ENCODE data around the gene NKX3-2. TPM values are rescaled to one million over a fixed set of nuclear protein-coding genes. Genes with fewer than 3 reads are reported as not detected.

The NKX3-2 gene
- total and polyA plus RNA-seq, 12 donors, result not detected

GRCh38 chr4:13548059-13548983, 4.0 kb upstream of the NKX3-2 start:
- intact Hi-C loops (cut with DNase I), result loop anchor here (2.0 to 10.0 kb wide), 6 partner anchors 696 to 820 kb away; no protein-coding TSS in a partner anchor
- peak overlapping the region in 5 of 10 donors; percentile 21 to 52 (median 34) for H3K4me3 ChIP-seq
- H3K9me3 ChIP-seq, result peaks cover 0 to 25% (median 0%) of the 10 kb centered on the region in 11 donors
- ATAC-seq (no peak), DNase-seq (no peak)
- no peak for TF ChIP-seq CTCF (IDR thresholded peaks at IDR 0.05)
- H3K27ac ChIP-seq, result no peak overlapping the region
- peaks cover 43 to 100% (median 90%) of the 10 kb centered on the region in 7 donors for H3K27me3 ChIP-seq
- 8% methylated on average over 35 of the region's 35 CpGs for WGBS, 2 donors
- H3K36me3 ChIP-seq, result no peaks in the 10 kb centered on the region
- H3K4me1 ChIP-seq, result peaks cover 3 to 46% (median 30%) of the 10 kb centered on the region in 9 donors

- no peak for ATAC-seq
- Histone ChIP-seq H3K4me3 (peak overlapping the region; percentile 12 to 52 (median 32)), H3K9me3 (peaks cover 0 to 19% (median 0%) of the 10 kb centered on the region in 11 donors), H3K27me3 (peaks cover 49 to 100% (median 95%) of the 10 kb centered on the region in 7 donors), H3K27ac (no peak overlapping the region), H3K4me1 (peaks cover 3 to 47% (median 30%) of the 10 kb centered on the region in 9 donors), H3K36me3 (no peaks in the 10 kb centered on the region)
- WGBS, 2 donors, result 1% methylated on average over 56 of the region's 56 CpGs
- TF ChIP-seq CTCF (IDR thresholded peaks at IDR 0.05), result no peak
- intact Hi-C loops (cut with DNase I), result loop anchor here (2.0 to 10.0 kb wide), 6 partner anchors 695 to 819 kb away; no protein-coding TSS in a partner anchor
- no peak for DNase-seq
These were observed 3.3 kb upstream of the NKX3-2 start for GRCh38 chr4:13547485-13548041.

- intact Hi-C loops (cut with DNase I), result loop anchor here in 6 of 10 donors (5.0 to 10.0 kb wide), 3 partner anchors 695 to 815 kb away; no protein-coding TSS in a partner anchor
- H3K36me3 ChIP-seq, result no peaks in the 10 kb centered on the region
- ATAC-seq (peak in 1 of 8 donors; percentile 15), DNase-seq (no peak)
- H3K27ac ChIP-seq, result no peak overlapping the region
- no peak for TF ChIP-seq CTCF (IDR thresholded peaks at IDR 0.05)
- peaks cover 54 to 100% (median 95%) of the 10 kb centered on the region in 7 donors for H3K27me3 ChIP-seq
- peaks cover 3 to 52% (median 33%) of the 10 kb centered on the region in 9 donors for H3K4me1 ChIP-seq
- peak overlapping the region; percentile 12 to 52 (median 32) for H3K4me3 ChIP-seq
- 1 to 3% methylated on average over 53 to 54 of the region's 54 CpGs for WGBS, 2 donors
- H3K9me3 ChIP-seq, result peaks cover 0 to 14% (median 0%) of the 10 kb centered on the region in 11 donors
These were observed 2.7 kb upstream of the NKX3-2 start for GRCh38 chr4:13546941-13547484.

Data from heart right ventricle (tissue), 16 donors.